ENCODE data around the gene AKAP13. TPM values are rescaled to one million over a fixed set of nuclear protein-coding genes. Genes with fewer than 3 reads are reported as not detected.

AKAP13 gene
- total and polyA plus RNA-seq, 2 of the 13 experiments (the other 11 are each of a cell fraction or from before 2014, with no cell fraction given) = 6.7 to 27.1 TPM

DNA sequence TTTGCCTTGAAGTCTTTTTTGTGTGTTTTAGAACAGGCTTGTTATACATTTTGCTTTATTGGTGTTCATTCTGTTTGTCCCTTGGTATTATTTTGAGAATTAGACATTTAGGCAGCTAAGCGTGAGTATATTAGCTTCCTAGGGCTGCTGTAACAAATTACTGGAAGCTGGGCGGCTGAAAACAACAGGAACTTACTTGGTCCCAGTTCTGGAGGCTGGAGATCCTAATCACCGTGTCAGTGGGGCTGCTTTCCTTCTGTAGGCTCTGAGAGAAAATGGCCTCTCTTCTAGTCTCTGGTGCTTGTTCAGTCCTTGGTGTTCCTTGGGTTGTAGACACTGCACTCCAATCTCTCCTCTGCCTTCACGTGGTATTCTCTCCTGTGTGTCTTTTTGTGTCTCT is 272.1 kb downstream of the AKAP13 start:
- H3K27me3 ChIP-seq (ENCODE audit: control insufficient read depth in 1 of 2, insufficient read depth in 2 of 2, low read length in 2 of 2) = no peaks in the 10 kb centered on the region
- no peak overlapping the region for H3K4me3 ChIP-seq (replicated peaks in 1 of 3; ENCODE audit: insufficient read depth in 1 of 3, low read depth in 2 of 3, low read length in 3 of 3)
- 96% methylated on average over 4 of the region's 4 CpGs for WGBS (ENCODE audit: low lambda C conversion rate)
- no peak for DNase-seq (ENCODE audit: low spot score)
- intact Hi-C loops (cut with micrococcal nuclease; ENCODE audit: unreplicated experiment) (no loop called here), in situ Hi-C loops (cut with HindIII; ENCODE audit: extremely low pct_ligation_motif_present, low pct_unique_long_range_greater_than_20kb) (no loop called here)
- ChIA-PET CTCF (ENCODE audit: low intra/inter-chr PET ratio, low total read pairs) (no interaction called here), POLR2A (no interaction called here)
- ATAC-seq = no peak
- no peak overlapping the region for H2AFZ ChIP-seq (ENCODE audit: low read length)
- no peaks in the 10 kb centered on the region for H4K20me1 ChIP-seq (ENCODE audit: insufficient read depth, low read length)
- H3K4me2 ChIP-seq (ENCODE audit: low read depth, low read length) = no peak overlapping the region
- no peaks in the 10 kb centered on the region for H3K79me2 ChIP-seq (ENCODE audit: insufficient read depth, low read length)
- no TSS peak for BruUV-seq (replicated peaks)
- H3K9me3 ChIP-seq (ENCODE audit: low read length) = no peaks in the 10 kb centered on the region
- no peak overlapping the region for H3K27ac ChIP-seq (ENCODE audit: extremely low read length, insufficient read depth, low read length)
- H3K36me3 ChIP-seq (replicated peaks in 1 of 2; ENCODE audit: control insufficient read depth in 1 of 2, insufficient read depth in 2 of 2, low read length in 2 of 2) = peaks cover 2 to 20% of the 10 kb centered on the region in 2 experiments; a peak in 4 of 5 replicates
- TF ChIP-seq SATB2 (CRISPR knock-in tag; IDR thresholded peaks at IDR 0.05) = no peak
- no peak for TF ChIP-seq ZNF569 (CRISPR knock-in tag; IDR thresholded peaks at IDR 0.05; ENCODE audit: borderline replicate concordance)
- no peak for TF ChIP-seq ZBTB8A (CRISPR knock-in tag; IDR thresholded peaks at IDR 0.05; ENCODE audit: borderline replicate concordance, low read depth)
- TF ChIP-seq ZFP37 (CRISPR knock-in tag; IDR thresholded peaks at IDR 0.05; ENCODE audit: borderline replicate concordance) = no peak
- TF ChIP-seq ZNF296 (CRISPR knock-in tag; conservative IDR thresholded peaks at IDR 0.05) = no peak
- TF ChIP-seq KAT7 (CRISPR knock-in tag; IDR thresholded peaks at IDR 0.05; ENCODE audit: borderline replicate concordance) = no peak
- TF ChIP-seq FOXA3 (CRISPR knock-in tag; IDR thresholded peaks at IDR 0.05) = no peak
- TF ChIP-seq PAWR (CRISPR knock-in tag; IDR thresholded peaks at IDR 0.05; ENCODE audit: borderline replicate concordance) = no peak
- TF ChIP-seq, protein P1, sequence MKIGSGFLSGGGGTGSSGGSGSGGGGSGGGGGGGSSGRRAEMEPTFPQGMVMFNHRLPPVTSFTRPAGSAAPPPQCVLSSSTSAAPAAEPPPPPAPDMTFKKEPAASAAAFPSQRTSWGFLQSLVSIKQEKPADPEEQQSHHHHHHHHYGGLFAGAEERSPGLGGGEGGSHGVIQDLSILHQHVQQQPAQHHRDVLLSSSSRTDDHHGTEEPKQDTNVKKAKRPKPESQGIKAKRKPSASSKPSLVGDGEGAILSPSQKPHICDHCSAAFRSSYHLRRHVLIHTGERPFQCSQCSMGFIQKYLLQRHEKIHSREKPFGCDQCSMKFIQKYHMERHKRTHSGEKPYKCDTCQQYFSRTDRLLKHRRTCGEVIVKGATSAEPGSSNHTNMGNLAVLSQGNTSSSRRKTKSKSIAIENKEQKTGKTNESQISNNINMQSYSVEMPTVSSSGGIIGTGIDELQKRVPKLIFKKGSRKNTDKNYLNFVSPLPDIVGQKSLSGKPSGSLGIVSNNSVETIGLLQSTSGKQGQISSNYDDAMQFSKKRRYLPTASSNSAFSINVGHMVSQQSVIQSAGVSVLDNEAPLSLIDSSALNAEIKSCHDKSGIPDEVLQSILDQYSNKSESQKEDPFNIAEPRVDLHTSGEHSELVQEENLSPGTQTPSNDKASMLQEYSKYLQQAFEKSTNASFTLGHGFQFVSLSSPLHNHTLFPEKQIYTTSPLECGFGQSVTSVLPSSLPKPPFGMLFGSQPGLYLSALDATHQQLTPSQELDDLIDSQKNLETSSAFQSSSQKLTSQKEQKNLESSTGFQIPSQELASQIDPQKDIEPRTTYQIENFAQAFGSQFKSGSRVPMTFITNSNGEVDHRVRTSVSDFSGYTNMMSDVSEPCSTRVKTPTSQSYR (CRISPR knock-in tag; IDR thresholded peaks at IDR 0.05; ENCODE audit: borderline replicate concordance) = no peak
- H3K9ac ChIP-seq (ENCODE audit: insufficient read depth, low read depth, low read length) = no peak overlapping the region
- H3K4me1 ChIP-seq (ENCODE audit: insufficient read depth, low read length) = peaks cover 20% of the 10 kb centered on the region
- FAIRE-seq = no peak
